Left lung (tissue), 10 donors: ENCODE measurements around the gene RAPGEF1. TPM values are rescaled to one million over a fixed set of nuclear protein-coding genes. Genes with fewer than 3 reads are reported as not detected.
"Not testable (repeated sequence)": the region's sequence is repeated elsewhere in the genome, so short reads cannot be mapped to it uniquely, and the experiment has no call there.

Experiments used
- ATAC-seq: fragments of 200-7000 bp; cut with Tn5 transposase; one replicate; pipeline ENCODE4 v1.9.1; 2020; ENCODE audit warnings: moderate library complexity
- DNase-seq, 4 donors: peaks; one replicate each; pipeline ENCODE4 v3.0.0-alpha.2; 2013 to 2020
- H3K27ac ChIP-seq, 2 donors: fragments of 200-600 bp; sonication (generic) in 1 of 2; one replicate each; pipeline versions ENCODE4 v1.5.0 to v1.8.0; 2020 to 2021
- H3K27me3 ChIP-seq, 2 donors: fragments of 200-600 bp; sonication (generic) in 1 of 2; one replicate each; pipeline versions ENCODE4 v1.5.0 to v1.8.0; 2020 to 2021
- H3K36me3 ChIP-seq, 2 donors: fragments of 200-600 bp; sonication (generic) in 1 of 2; one replicate each; pipeline versions ENCODE4 v1.5.0 to v1.8.0; 2020 to 2021
- H3K4me1 ChIP-seq, 2 donors: fragments of 200-600 bp; one replicate each; pipeline ENCODE4 v1.8.0; 2021
- H3K4me3 ChIP-seq, 2 donors: fragments of 200-600 bp; sonication (generic) in 1 of 2; one replicate each; pipeline versions ENCODE4 v1.5.0 to v1.8.0; 2020 to 2021; ENCODE audit warnings: mild to moderate bottlenecking in 1 of 2
- H3K9me3 ChIP-seq, 2 donors: fragments of 200-600 bp; sonication (generic) in 1 of 2; one replicate each; pipeline versions ENCODE4 v1.5.0 to v1.8.0; 2020 to 2021
- CTCF ChIP-seq, 2 donors: fragments of 200-600 bp; sonication (generic) in 1 of 2; IDR thresholded peaks; one replicate each; pipeline versions ENCODE4 v1.5.0 to v1.8.0; 2021; ENCODE audit warnings: antibody characterized with exemption in 2 of 2
- intact Hi-C, 2 donors: fragments of 100-400 bp; cut with DNase I; formaldehyde crosslinking; loops; one replicate each; pipeline versions ENCODE4 v1.11.2 to v1.14.2; 2022
- polyA plus RNA-seq, 6 donors: library from polyadenylated mRNA; unstranded; fragments of 120-200 nt; gene quantifications; one replicate each; pipeline ENCODE4 v1.2.1, GENCODE V29; 2013; ENCODE audit not compliant: insufficient read length in 6 of 6
- total RNA-seq, 2 donors: library from RNA; stranded (reverse); fragmentation: NEBNext Ultra II Directional; extraction: Animal tissue kit (Norgen Biotek cat#: 25700); gene quantifications; one replicate each; pipeline ENCODE4 v1.2.1, GENCODE V29; 2021
- donor health status: DM: no; HTN: yes; CAD: no.
- donor health status: DM: no; HTN: no; CAD: no.

The RAPGEF1 gene
- total and polyA plus RNA-seq, 8 donors: 37.5 to 112 (median 45.6) TPM

- intact Hi-C loops: no loop called here
- peak overlapping the region; percentile 76 to 78 for H3K27ac ChIP-seq
- ATAC-seq: no peak
These were observed 26.9 kb downstream of the RAPGEF1 start for GRCh38 chr9:131713016-131713415.

GRCh38 chr9:131712151-131712716 lies 27.6 kb downstream of the RAPGEF1 start:
- Histone ChIP-seq H3K4me3 (no peak overlapping the region), H3K27ac (peak overlapping the region in 1 of 2 donors; percentile 76), H3K36me3 (no peaks in the 10 kb centered on the region), H3K4me1 (peaks cover 30 to 100% of the 10 kb centered on the region in 2 donors), H3K27me3 (no peaks in the 10 kb centered on the region), H3K9me3 (no peaks in the 10 kb centered on the region)
- ATAC-seq: no peak
- no peak for TF ChIP-seq CTCF (IDR thresholded peaks at IDR 0.05)
- no peak for DNase-seq
- intact Hi-C loops: no loop called here

More at GRCh38 chr9:131713016-131713415, 26.9 kb downstream of the RAPGEF1 start:
- Histone ChIP-seq H3K4me3 (no peak overlapping the region), H3K9me3 (no peaks in the 10 kb centered on the region), H3K36me3 (no peaks in the 10 kb centered on the region), H3K27me3 (no peaks in the 10 kb centered on the region), H3K4me1 (peaks cover 23 to 100% of the 10 kb centered on the region in 2 donors)
- no peak for DNase-seq
- TF ChIP-seq CTCF (IDR thresholded peaks at IDR 0.05): no peak

- intact Hi-C loops: no loop called here
These were observed 30.0 kb downstream of the RAPGEF1 start for GRCh38 chr9:131709771-131710431.

GRCh38 chr9:131709010-131709770 lies 30.7 kb downstream of the RAPGEF1 start:
- Histone ChIP-seq H3K4me3 (peak overlapping the region in 1 of 2 donors; percentile 12), H3K4me1 (peaks cover 28 to 100% of the 10 kb centered on the region in 2 donors), H3K27ac (peak overlapping the region; percentile 37 to 71)
- H3K36me3 ChIP-seq, H3K27me3 ChIP-seq, intact Hi-C loops, DNase-seq, H3K9me3 ChIP-seq, ATAC-seq: not testable (repeated sequence)

More at GRCh38 chr9:131709771-131710431, 30.0 kb downstream of the RAPGEF1 start:
- peaks cover 24 to 100% of the 10 kb centered on the region in 2 donors for H3K4me1 ChIP-seq
- DNase-seq (no peak), ATAC-seq (no peak)
- peak overlapping the region in 1 of 2 donors; percentile 71 for H3K27ac ChIP-seq
- H3K9me3 ChIP-seq: no peaks in the 10 kb centered on the region
- no peak for TF ChIP-seq CTCF (IDR thresholded peaks at IDR 0.05)
- no peaks in the 10 kb centered on the region for H3K27me3 ChIP-seq
- H3K4me3 ChIP-seq: peak overlapping the region in 1 of 2 donors; percentile 12
- no peaks in the 10 kb centered on the region for H3K36me3 ChIP-seq

GRCh38 chr9:131708226-131709002 lies 31.5 kb downstream of the RAPGEF1 start:
- DNase-seq (peak in 1 of 4 donors; percentile 61), ATAC-seq (peak; percentile 83)
- no peaks in the 10 kb centered on the region for H3K9me3 ChIP-seq
- peaks cover 28 to 100% of the 10 kb centered on the region in 2 donors for H3K4me1 ChIP-seq
- intact Hi-C loops: no loop called here
- H3K4me3 ChIP-seq: peak overlapping the region in 1 of 2 donors; percentile 12
- no peaks in the 10 kb centered on the region for H3K27me3 ChIP-seq
- TF ChIP-seq CTCF (IDR thresholded peaks at IDR 0.05): no peak
- peak overlapping the region; percentile 37 to 71 for H3K27ac ChIP-seq
- H3K36me3 ChIP-seq: no peaks in the 10 kb centered on the region
